Activated CD4-positive, alpha-beta T cell treated with anti-CD3 and anti-CD28 coated beads, Interleukin-2, amount 50 U/mL, for 1 hour (primary cell): Measurements from ENCODE around the gene MYO7A.

ENCODE experiments used
- DNase-seq: peaks from one replicate; pipeline ENCODE4 v3.0.0-alpha.2; 2020

The MYO7A gene

GRCh38 chr11:77202941-77203900 is 75.2 kb downstream of the MYO7A start:
- no peak for DNase-seq

- no peak for DNase-seq
Measured at GRCh38 chr11:77203901-77204753, 76.1 kb downstream of the MYO7A start.

GRCh38 chr11:77204754-77205466 is 76.9 kb downstream of the MYO7A start:
- DNase-seq = no peak

- no peak for DNase-seq
Measured at GRCh38 chr11:77205467-77206263, 77.6 kb downstream of the MYO7A start.

- DNase-seq = no peak
Measured at GRCh38 chr11:77206264-77207018, 78.4 kb downstream of the MYO7A start.

- no peak for DNase-seq
Measured at GRCh38 chr11:77207019-77207485, 79.0 kb downstream of the MYO7A start.

GRCh38 chr11:77207618-77208313 is 79.7 kb downstream of the MYO7A start:
- no peak for DNase-seq

- no peak for DNase-seq
Measured at GRCh38 chr11:77208535-77208934, 80.5 kb downstream of the MYO7A start.

GRCh38 chr11:77209663-77210062 is 81.6 kb downstream of the MYO7A start:
- DNase-seq = no peak

GRCh38 chr11:77211040-77211451 is 83.0 kb downstream of the MYO7A start:
- no peak for DNase-seq

- DNase-seq = no peak
Measured at GRCh38 chr11:77211594-77212251, 83.7 kb downstream of the MYO7A start.

GRCh38 chr11:77212314-77213007 is 84.4 kb downstream of the MYO7A start:
- no peak for DNase-seq

GRCh38 chr11:77213029-77213579 is 85.1 kb downstream of the MYO7A start:
- no peak for DNase-seq

- DNase-seq = no peak
Measured at GRCh38 chr11:77213589-77214428, 85.8 kb downstream of the MYO7A start.

- DNase-seq = no peak
Measured at GRCh38 chr11:77214557-77214956, 86.5 kb downstream of the MYO7A start.

- DNase-seq = no peak
Measured at GRCh38 chr11:77215106-77215505, 87.1 kb downstream of the MYO7A start.

GRCh38 chr11:77217156-77217555 is 89.1 kb downstream of the MYO7A start:
- DNase-seq = no peak

GRCh38 chr11:77223797-77224196 is 95.8 kb downstream of the MYO7A start:
- DNase-seq = no peak
